Endothelial cell of umbilical vein (primary cell): ENCODE data around the gene SIX4. TPM values are rescaled to one million over a fixed set of nuclear protein-coding genes. Genes with fewer than 3 reads are reported as not detected.

Source experiments
- BruUV-seq: library from RNA; stranded (reverse); fragments of 400-500 nt; replicated peaks from 2 replicates; lab custom pipeline; 2021; lab: Mats Ljungman, UMichigan
- CTCF ChIA-PET: fragments of 300-600, 350-600 bp; sonication (Branson Sonifier 250); formaldehyde crosslinking; loops from one replicate; lab custom pipeline; 2021; ENCODE audit warnings: antibody characterized with exemption, inconsistent platforms; lab: Charles Lee
- POLR2A ChIA-PET: fragments of 300-600, 350-600 bp; sonication (Branson Sonifier 250); formaldehyde crosslinking; loops from one replicate; lab custom pipeline; 2021; ENCODE audit warnings: antibody characterized with exemption, inconsistent platforms; lab: Charles Lee
- DNase-seq: peaks from one replicate; pipeline ENCODE4 v3.0.0-alpha.2; 2011; ENCODE audit warnings: low read depth, low spot score
- FAIRE-seq: peaks from 2 replicates; lab custom pipeline; 2011; peaks lifted over from hg19 to GRCh38; lab: Jason Lieb, UNC
- H2AFZ ChIP-seq: 2 replicates; pipeline ENCODE4 v1.6.0; 2012; ENCODE audit warnings: low read depth, low read length, control low read depth, inconsistent platforms
- H3K27ac ChIP-seq: 2 replicates; pipeline ENCODE4 v1.5.1; 2011; ENCODE audit warnings: low read depth, mild to moderate bottlenecking, control low read depth, low read length, moderate library complexity; ENCODE audit not compliant: insufficient read depth
- H3K27me3 ChIP-seq, 2 experiments: 2 replicates each; pipeline versions ENCODE4 v1.6.0 to v1.6.1; 2011; ENCODE audit warnings: low read length in 2 of 2, mixed read lengths in 1 of 2; ENCODE audit not compliant: control insufficient read depth in 2 of 2, insufficient read depth in 2 of 2
- H3K36me3 ChIP-seq, 2 experiments: 2 replicates in 1 of 2; 3 replicates in 1 of 2; pipeline ENCODE4 v1.5.1; 2011; ENCODE audit warnings: low read length in 2 of 2, mild to moderate bottlenecking in 1 of 2, moderate library complexity in 1 of 2; ENCODE audit not compliant: control insufficient read depth in 2 of 2, insufficient read depth in 2 of 2; ENCODE audit errors: extremely low read depth in 1 of 2
- H3K4me1 ChIP-seq: 3 replicates; pipeline ENCODE4 v1.5.1; 2011; ENCODE audit warnings: mild to moderate bottlenecking, low read length; ENCODE audit not compliant: control insufficient read depth, insufficient read depth; ENCODE audit errors: extremely low read depth
- H3K4me2 ChIP-seq: 2 replicates; pipeline ENCODE4 v1.6.1; 2011; ENCODE audit warnings: low read length, control low read depth, mixed read lengths; ENCODE audit not compliant: insufficient read depth
- H3K4me3 ChIP-seq, 3 experiments: fragments of 200-600 bp in 1 of 3; sonication (generic), shearing (Covaris generic) in 1 of 3; replicated peaks in 1 of 3; 2 replicates each; pipeline ENCODE4 v1.5.1; 2011 to 2016; ENCODE audit warnings: control low read depth in 3 of 3, low read length in 3 of 3, mild to moderate bottlenecking in 2 of 3, inconsistent platforms in 1 of 3, low read depth in 1 of 3, moderate library complexity in 1 of 3; ENCODE audit not compliant: insufficient read depth in 1 of 3
- H3K79me2 ChIP-seq: 2 replicates; pipeline ENCODE4 v1.6.0; 2012; ENCODE audit warnings: low read length, inconsistent platforms; ENCODE audit not compliant: control insufficient read depth, insufficient read depth
- H3K9ac ChIP-seq: replicated peaks from 2 replicates; pipeline ENCODE3; 2011; ENCODE audit warnings: low read length, control low read depth; ENCODE audit not compliant: insufficient read depth; ENCODE audit errors: extremely low read depth
- H3K9me1 ChIP-seq: replicated peaks from 3 replicates; pipeline ENCODE4 v1.6.0; 2011; ENCODE audit warnings: mild to moderate bottlenecking, low read length; ENCODE audit not compliant: control insufficient read depth, insufficient read depth; ENCODE audit errors: extremely low read depth
- H3K9me3 ChIP-seq: replicated peaks from 2 replicates; pipeline ENCODE4 v1.5.1; 2012; ENCODE audit warnings: low read length, inconsistent platforms; ENCODE audit not compliant: control insufficient read depth, insufficient read depth
- H4K20me1 ChIP-seq: replicated peaks from 2 replicates; pipeline ENCODE3; 2011; ENCODE audit warnings: mild to moderate bottlenecking, low read length; ENCODE audit not compliant: control insufficient read depth, insufficient read depth; ENCODE audit errors: extremely low read depth
- FOS ChIP-seq: IDR thresholded peaks from 2 replicates; pipeline ENCODE4 v1.6.1; 2011; ENCODE audit warnings: mild to moderate bottlenecking, low read length, moderate library complexity, borderline replicate concordance; ENCODE audit not compliant: insufficient read depth
- GATA2 ChIP-seq: IDR thresholded peaks from 2 replicates; pipeline ENCODE4 v1.7.0; 2011; ENCODE audit warnings: low read depth, mild to moderate bottlenecking, moderate library complexity, mixed read lengths, low read length; ENCODE audit not compliant: insufficient read length, insufficient read depth
- JUN ChIP-seq: IDR thresholded peaks from 2 replicates; pipeline ENCODE4 v1.6.1; 2011; ENCODE audit warnings: borderline replicate concordance, low read depth; ENCODE audit not compliant: insufficient read length, insufficient read depth
- POLR2AphosphoS5 ChIP-seq: IDR thresholded peaks from 2 replicates; pipeline ENCODE4 v1.6.1; 2012; ENCODE audit warnings: low read depth, mild to moderate bottlenecking, control low read depth, low read length, moderate library complexity; ENCODE audit not compliant: insufficient read depth
- dilution Hi-C: fragments of 300-500 bp; cut with MboI; formaldehyde crosslinking; loops from one replicate; pipeline ENCODE4 v1.15.0; 2019; ENCODE audit warnings: low sequenced_read_pairs; ENCODE audit not compliant: extremely low pct_ligation_motif_present
- intact Hi-C: fragments of 100-400 bp; cut with micrococcal nuclease; formaldehyde crosslinking; loops from one replicate; pipeline ENCODE4 v1.10.0; 2022
- polyA plus RNA-seq, 4 experiments: library from polyadenylated mRNA; depleted of rRNA in 3 of 4; stranded (reverse) in 3 of 4; unstranded in 1 of 4; fragments of >200 nt; gene quantifications; 2 replicates each; pipeline versions ENCODE4 v1.2.1 to v1.2.3, GENCODE V29; 2011 to 2012; ENCODE audit warnings: missing spikeins in 1 of 4
- total RNA-seq: library from RNA; stranded (reverse); gene quantifications from 2 replicates; pipeline ENCODE4 v1.2.3, GENCODE V29; 2021
- TF ChIP-seq, protein P1 (sequence below): IDR thresholded peaks from 2 replicates; pipeline ENCODE4 v1.6.1; 2011; ENCODE audit not compliant: insufficient read depth, insufficient read length

The SIX4 gene
- total and polyA plus RNA-seq, 2 donors (not counting 3 experiments of a cell fraction or from before 2014, with no cell fraction given), result 1.8 to 4.7 TPM

DNA sequence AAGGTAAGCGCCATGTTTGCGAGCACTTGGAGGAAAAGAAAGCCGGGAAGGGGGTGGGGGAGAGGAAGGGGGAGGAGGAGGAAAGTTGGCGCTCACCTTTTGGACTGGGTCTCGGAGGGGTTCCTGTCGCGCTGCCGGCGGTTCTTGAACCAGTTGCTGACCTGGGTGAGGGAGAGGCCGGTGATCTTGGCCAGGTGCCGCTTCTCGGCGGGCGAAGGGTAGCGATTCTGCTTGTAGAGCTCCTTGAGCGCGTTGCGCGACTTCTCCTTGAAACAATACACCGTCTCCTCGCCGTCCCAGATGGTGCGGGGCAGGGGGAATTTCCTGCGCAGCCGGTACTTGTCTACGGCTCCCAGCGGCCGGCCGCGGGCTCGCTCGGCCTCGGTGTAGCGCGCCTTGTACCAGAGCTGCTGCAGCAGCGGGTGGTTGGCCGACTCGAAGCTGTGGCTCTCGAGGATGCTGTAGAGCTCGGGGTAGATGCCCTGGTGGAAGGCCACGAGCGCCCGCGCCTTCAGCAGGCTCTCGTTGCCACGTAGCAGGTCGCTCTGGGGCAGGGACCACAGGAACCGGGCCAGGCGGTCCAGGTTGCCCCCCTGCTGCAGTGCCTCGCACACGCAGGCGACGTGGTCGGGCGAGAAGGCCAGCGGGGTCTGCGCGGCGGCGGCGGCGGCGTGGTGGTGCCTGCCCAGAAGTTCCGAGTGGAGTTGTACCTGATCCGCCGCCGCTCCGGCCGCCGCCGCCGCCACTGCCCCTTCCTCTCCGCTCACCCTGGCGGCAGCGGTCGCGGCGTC is 840 bp downstream of the SIX4 start:
- peaks cover 2% of the 10 kb centered on the region for H4K20me1 ChIP-seq
- no peaks in the 10 kb centered on the region for H3K9me3 ChIP-seq
- H3K9me1 ChIP-seq, result no peaks in the 10 kb centered on the region
- peak overlapping the region; percentile 97 for H2AFZ ChIP-seq
- ChIA-PET POLR2A (interaction anchor here (0.9 to 1.5 kb wide), 4 partner anchors 11 to 302 kb away, joined by 3 to 4 read pairs (median 4); partner anchors contain the start of genes SLC38A6 and TRMT5), CTCF (interaction anchor here (0.8 to 3.8 kb wide), 10 partner anchors 9 to 557 kb away, joined by 3 to 15 read pairs (median 4); no protein-coding TSS in a partner anchor)
- H3K4me2 ChIP-seq, result peak overlapping the region; percentile 80
- peaks cover 8% of the 10 kb centered on the region for H3K4me1 ChIP-seq
- peak overlapping the region; percentile 57 for H3K27ac ChIP-seq
- dilution Hi-C loops (no loop called here), intact Hi-C loops (loop anchor here (1.0 to 5.0 kb wide), 6 partner anchors 66 to 476 kb away; partner anchors contain the start of gene PPM1A)
- H3K9ac ChIP-seq, result peak overlapping the region; percentile 83
- BruUV-seq, result no TSS peak
- DNase-seq (peak; percentile 66), FAIRE-seq (peak; percentile 35)
- peaks cover 8% of the 10 kb centered on the region in 2 experiments for H3K27me3 ChIP-seq
- TF ChIP-seq JUN (no peak), POLR2AphosphoS5 (peak; percentile 7), GATA2 (no peak), FOS (no peak)
- TF ChIP-seq, protein P1, sequence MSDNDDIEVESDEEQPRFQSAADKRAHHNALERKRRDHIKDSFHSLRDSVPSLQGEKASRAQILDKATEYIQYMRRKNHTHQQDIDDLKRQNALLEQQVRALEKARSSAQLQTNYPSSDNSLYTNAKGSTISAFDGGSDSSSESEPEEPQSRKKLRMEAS, result no peak
- H3K36me3 ChIP-seq, result peaks cover 2 to 4% of the 10 kb centered on the region in 2 experiments
- H3K79me2 ChIP-seq, result peaks cover 2% of the 10 kb centered on the region
- H3K4me3 ChIP-seq, result peak overlapping the region; percentile 81 to 94 (median 86)
